Small intestine (tissue), 7 donors: Measurements from ENCODE around the gene PHACTR2. TPM values are rescaled to one million over a fixed set of nuclear protein-coding genes. Genes with fewer than 3 reads are reported as not detected.
"Not testable (repeated sequence)": the region's sequence is repeated elsewhere in the genome, so short reads cannot be mapped to it uniquely, and the experiment has no call there.

Source experiments
- DNase-seq, 2 donors: peaks; one replicate each; pipeline versions ENCODE4 v3.0.0 to v3.0.0-alpha.2; 2013
- FAIRE-seq: peaks from 2 replicates; lab custom pipeline; 2012; peaks lifted over from hg19 to GRCh38; lab: Jason Lieb, UNC
- H3K27ac ChIP-seq, 3 donors: one replicate each; pipeline ENCODE4 v1.5.1; 2013; ENCODE audit warnings: low read length in 2 of 3, mild to moderate bottlenecking in 2 of 3, control low read depth in 1 of 3, inconsistent platforms in 1 of 3, low read depth in 1 of 3, moderate library complexity in 1 of 3
- H3K27me3 ChIP-seq, 3 donors: one replicate each; pipeline ENCODE4 v1.6.1; 2013; ENCODE audit warnings: low read length in 3 of 3, inconsistent platforms in 1 of 3; ENCODE audit not compliant: control insufficient read depth in 3 of 3, insufficient read depth in 3 of 3
- H3K36me3 ChIP-seq, 3 donors: one replicate each; pipeline ENCODE4 v1.6.1; 2013; ENCODE audit warnings: low read length in 3 of 3, inconsistent platforms in 1 of 3, low read depth in 1 of 3, mild to moderate bottlenecking in 1 of 3, moderate library complexity in 1 of 3; ENCODE audit not compliant: control insufficient read depth in 3 of 3, insufficient read depth in 2 of 3
- H3K4me1 ChIP-seq, 3 donors: one replicate each; pipeline ENCODE4 v1.6.1; 2013; ENCODE audit warnings: low read length in 2 of 3, inconsistent platforms in 1 of 3, low read depth in 1 of 3, mild to moderate bottlenecking in 1 of 3, moderate library complexity in 1 of 3; ENCODE audit not compliant: control insufficient read depth in 3 of 3, insufficient read depth in 2 of 3
- H3K4me3 ChIP-seq, 3 donors: one replicate each; pipeline ENCODE4 v1.5.1; 2013; ENCODE audit warnings: low read length in 3 of 3, control low read depth in 1 of 3, inconsistent platforms in 1 of 3, low read depth in 1 of 3, mild to moderate bottlenecking in 1 of 3, moderate library complexity in 1 of 3
- H3K9me3 ChIP-seq, 2 donors: one replicate each; pipeline ENCODE4 v1.6.1; 2013; ENCODE audit warnings: low read depth in 1 of 2, low read length in 1 of 2; ENCODE audit not compliant: control insufficient read depth in 2 of 2, insufficient read depth in 1 of 2
- WGBS, 3 donors: extraction: QIAGEN DNeasy Blood & Tissue Kit; methylation state at CpG; one replicate each; pipeline ENCODE4 v1.1.7; 2013; 5-methylcytosine and 5-hydroxymethylcytosine counted together
- polyA plus RNA-seq, 4 donors: library from polyadenylated mRNA; stranded (reverse) in 3 of 4; unstranded in 1 of 4; fragments of 200-250 nt in 3 of 4; fragments of 120-200 nt in 1 of 4; gene quantifications; one replicate each; pipeline versions ENCODE4 v1.2.1 to v1.2.3, GENCODE V29; 2013
- donor health status: healthy with polysubstance abuse.
- donor health status: control.
- donor health status: control.
- donor health status: Bipolar disorder and iron deficiency.
- donor health status: healthy.

PHACTR2 gene
- polyA plus RNA-seq, 4 donors: 6.8 to 26.0 (median 8.6) TPM

- Histone ChIP-seq H3K27ac (no peak overlapping the region), H3K36me3 (peaks cover 0 to 28% (median 7%) of the 10 kb centered on the region in 3 donors), H3K9me3 (peaks cover 0 to 7% of the 10 kb centered on the region in 2 donors), H3K4me1 (no peaks in the 10 kb centered on the region), H3K4me3 (no peak overlapping the region), H3K27me3 (no peaks in the 10 kb centered on the region)
- DNase-seq (no peak), FAIRE-seq (no peak)
- WGBS, 3 donors: 68 to 96% (median 79%) methylated on average over 3 of the region's 3 CpGs
Observed at GRCh38 chr6:143792402-143793279, 114.9 kb downstream of the PHACTR2 start.

DNA sequence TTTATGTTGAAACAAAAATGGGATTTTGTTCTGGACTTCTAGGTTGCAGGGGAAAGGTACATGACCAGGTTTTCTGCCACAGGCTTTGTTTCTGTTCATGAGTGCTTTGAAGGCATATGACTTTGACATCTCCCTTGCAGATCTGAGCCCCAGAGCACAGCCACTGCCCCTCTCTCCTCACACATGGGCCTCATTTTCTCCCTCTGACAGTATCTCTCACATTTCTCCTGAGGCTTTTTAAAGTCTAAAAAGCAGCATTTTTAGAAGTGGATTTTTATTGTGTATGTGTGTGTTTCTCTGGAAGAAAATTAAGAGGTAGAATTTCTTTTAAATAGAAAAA, 115.5 kb downstream of the PHACTR2 start:
- FAIRE-seq: no peak

DNA sequence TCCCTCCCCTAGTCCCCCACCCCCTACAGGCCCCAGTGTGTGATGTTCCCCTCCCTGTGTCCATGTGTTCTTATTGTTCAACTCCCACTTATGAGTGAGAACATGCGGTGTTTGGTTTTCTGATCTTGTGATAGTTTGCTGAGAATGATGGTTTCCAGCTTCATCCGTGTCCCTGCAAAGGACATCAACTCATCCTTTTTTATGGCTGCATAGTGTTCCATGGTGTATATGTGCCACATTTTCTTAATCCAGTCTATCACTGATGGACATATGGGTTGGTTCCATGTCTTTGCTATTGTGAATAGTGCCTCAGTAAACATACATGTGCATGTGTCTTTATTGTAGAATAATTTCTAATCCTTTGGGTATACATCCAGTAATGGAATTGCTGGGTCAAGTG, 118.8 kb downstream of the PHACTR2 start:
- H3K9me3 ChIP-seq, FAIRE-seq, DNase-seq, H3K4me1 ChIP-seq, H3K27ac ChIP-seq, H3K4me3 ChIP-seq, H3K27me3 ChIP-seq: not testable (repeated sequence)
- 91 to 99% (median 96%) methylated on average over 2 of the region's 2 CpGs for WGBS, 3 donors
- peaks cover 0 to 15% (median 2%) of the 10 kb centered on the region in 3 donors for H3K36me3 ChIP-seq

More for the DNA sequence above, 115.5 kb downstream of the PHACTR2 start:
- H3K4me1 ChIP-seq: no peaks in the 10 kb centered on the region
- no peak overlapping the region for H3K4me3 ChIP-seq
- H3K9me3 ChIP-seq: peaks cover 0 to 7% of the 10 kb centered on the region in 2 donors
- DNase-seq: no peak
- H3K36me3 ChIP-seq: peaks cover 0 to 28% (median 7%) of the 10 kb centered on the region in 3 donors
- H3K27me3 ChIP-seq: no peaks in the 10 kb centered on the region
- H3K27ac ChIP-seq: no peak overlapping the region

- DNase-seq, H3K9me3 ChIP-seq, H3K27ac ChIP-seq, H3K27me3 ChIP-seq, FAIRE-seq, H3K4me1 ChIP-seq, H3K4me3 ChIP-seq: not testable (repeated sequence)
- 98 to 99% (median 98%) methylated on average over 3 of the region's 3 CpGs for WGBS, 3 donors
- H3K36me3 ChIP-seq: peaks cover 0 to 19% (median 2%) of the 10 kb centered on the region in 3 donors
Observed at GRCh38 chr6:143798487-143798886, 120.7 kb downstream of the PHACTR2 start.

DNA sequence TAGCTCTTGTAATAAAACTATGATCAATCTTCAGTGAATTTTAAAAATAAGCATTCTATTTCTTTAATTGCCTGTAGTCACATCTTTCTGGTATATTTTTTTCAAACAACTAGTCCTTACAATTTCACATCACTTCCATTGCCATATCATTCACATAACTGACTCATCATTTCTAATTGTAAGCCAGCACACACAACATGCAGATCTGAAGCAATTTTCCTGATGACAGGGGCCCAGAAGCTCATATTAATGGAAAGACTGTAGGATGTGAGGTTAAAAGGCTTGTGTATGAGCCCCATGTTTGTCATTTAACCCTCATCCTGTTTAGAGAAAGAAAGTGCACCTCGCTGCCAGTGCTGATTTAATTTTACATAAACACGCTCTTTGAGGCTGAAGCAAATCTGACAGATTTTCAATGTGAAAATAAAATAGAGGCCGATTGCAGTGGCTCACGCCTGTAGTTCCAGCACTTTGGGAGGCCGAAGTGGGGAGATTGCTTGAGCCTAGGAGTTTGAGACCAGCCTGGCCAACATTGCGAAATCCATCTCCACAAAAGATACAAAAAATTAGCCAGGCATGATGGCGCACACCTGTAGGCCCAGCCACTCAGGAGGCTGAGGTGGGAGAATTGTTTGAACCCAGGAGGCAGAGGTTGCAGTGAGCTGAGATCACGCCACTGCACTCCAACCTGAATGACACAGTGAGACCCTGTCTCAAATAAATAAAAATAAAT, 125.2 kb downstream of the PHACTR2 start:
- DNase-seq (no peak), FAIRE-seq (no peak)
- no peaks in the 10 kb centered on the region for H3K9me3 ChIP-seq
- H3K36me3 ChIP-seq: peaks cover 0 to 21% (median 0%) of the 10 kb centered on the region in 3 donors
- H3K27me3 ChIP-seq: no peaks in the 10 kb centered on the region
- H3K27ac ChIP-seq: no peak overlapping the region
- no peak overlapping the region for H3K4me3 ChIP-seq
- 92 to 96% (median 95%) methylated on average over 8 of the region's 8 CpGs for WGBS, 3 donors
- no peaks in the 10 kb centered on the region for H3K4me1 ChIP-seq

DNA sequence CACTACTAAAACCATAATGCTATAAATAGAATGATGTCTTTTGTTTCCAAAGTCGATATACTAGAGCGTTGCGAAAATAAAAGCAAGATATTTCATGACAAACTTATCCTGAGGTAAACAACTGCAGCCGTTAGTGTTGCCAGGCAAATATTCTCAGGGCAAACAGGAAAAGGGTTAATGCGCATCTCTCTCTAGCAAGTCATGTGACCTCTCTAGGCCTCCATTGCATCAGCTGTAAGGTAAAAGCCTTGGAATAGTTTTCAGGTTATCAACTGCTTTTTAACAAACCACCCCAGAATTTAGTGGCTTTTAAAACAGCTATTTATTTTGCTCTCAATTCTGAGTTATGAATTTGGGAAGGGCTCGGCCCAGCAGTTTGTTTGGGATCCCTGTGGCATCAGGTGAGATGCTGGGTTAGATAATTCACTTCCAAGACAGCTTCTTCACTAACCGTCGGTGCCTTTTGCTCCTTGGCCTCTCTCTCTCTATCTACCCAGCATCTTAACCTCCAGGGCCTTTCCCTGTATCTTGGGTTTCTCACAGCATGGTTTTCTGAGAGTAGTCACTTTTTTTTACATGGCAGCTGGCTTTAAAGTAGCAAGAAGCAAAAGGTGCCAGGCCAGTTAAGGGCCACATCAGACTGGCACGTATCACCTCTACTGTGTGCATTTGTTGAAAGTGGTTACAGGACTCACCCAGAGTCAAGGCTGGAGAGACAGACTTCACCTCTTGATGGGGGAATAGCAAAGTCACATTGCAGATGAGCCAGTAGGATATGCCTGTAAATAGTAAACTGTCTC, 126.2 kb downstream of the PHACTR2 start:
- no peak for FAIRE-seq

DNA sequence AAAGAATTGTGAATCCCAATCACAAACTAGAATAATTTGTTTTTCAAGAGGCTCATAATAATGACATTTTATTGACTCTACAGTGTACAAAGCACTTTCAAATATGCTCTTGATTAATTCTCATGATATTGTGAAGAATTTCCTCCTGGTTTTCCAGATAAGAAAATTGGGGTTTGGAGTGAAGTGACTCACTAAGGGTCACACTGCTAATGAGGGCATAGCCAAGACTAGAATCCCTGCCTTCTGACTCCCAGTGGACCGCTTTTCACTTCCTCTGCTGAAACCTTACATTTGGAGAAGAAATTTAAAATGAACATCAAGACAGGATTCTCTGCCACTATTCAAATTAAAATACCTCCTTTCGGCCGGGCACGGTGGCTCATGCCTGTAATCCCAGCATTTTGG, 127.1 kb downstream of the PHACTR2 start:
- FAIRE-seq (no peak), DNase-seq (no peak)
- H3K9me3 ChIP-seq: no peaks in the 10 kb centered on the region
- no peak overlapping the region for H3K27ac ChIP-seq
- H3K36me3 ChIP-seq: peaks cover 0 to 31% (median 0%) of the 10 kb centered on the region in 3 donors
- H3K4me1 ChIP-seq: no peaks in the 10 kb centered on the region
- WGBS, 3 donors: 74 to 85% (median 76%) methylated on average over 4 of the region's 4 CpGs
- no peaks in the 10 kb centered on the region for H3K27me3 ChIP-seq
- H3K4me3 ChIP-seq: no peak overlapping the region

More for the DNA sequence above, 126.2 kb downstream of the PHACTR2 start:
- H3K9me3 ChIP-seq: no peaks in the 10 kb centered on the region
- H3K27me3 ChIP-seq: no peaks in the 10 kb centered on the region
- H3K4me1 ChIP-seq: no peaks in the 10 kb centered on the region
- WGBS, 3 donors: 86 to 89% (median 87%) methylated on average over 9 of the region's 9 CpGs
- no peak overlapping the region for H3K4me3 ChIP-seq
- no peak overlapping the region for H3K27ac ChIP-seq
- DNase-seq: no peak
- peaks cover 0 to 27% (median 0%) of the 10 kb centered on the region in 3 donors for H3K36me3 ChIP-seq
